Frontal cortex (tissue), 1 donor: ENCODE results near the gene RRAGD. TPM values are rescaled to one million over a fixed set of nuclear protein-coding genes. Genes with fewer than 3 reads are reported as not detected.

Source experiments
- total RNA-seq: library from RNA; depleted of rRNA; stranded (reverse); fragments of >200 nt; gene quantifications from one replicate; pipeline ENCODE4 v1.2.3, GENCODE V29; 2014

Gene RRAGD
- total RNA-seq, 1 donor from 2014 or later, result 103 TPM

Other genes with a start within 250 kb of the RRAGD start
- not detected for gene GABRR1, start 194.9 kb downstream of the RRAGD start, total RNA-seq
- gene GABRR2, start 97.0 kb downstream of the RRAGD start, total RNA-seq, result under 0.01 TPM
- gene UBE2J1, start 59.6 kb downstream of the RRAGD start, total RNA-seq, result 64.0 TPM
- 28.9 TPM for gene ANKRD6, start 20.9 kb upstream of the RRAGD start, total RNA-seq
- 24.1 TPM for gene LYRM2, start 226.5 kb upstream of the RRAGD start, total RNA-seq